ENCODE data around the gene RSPH9.

- TF ChIP-seq POLR2A (IDR thresholded peaks at IDR 0.05) (no peak), CTCF (IDR thresholded peaks at IDR 0.05) (no peak)
These were observed 31.0 kb upstream of the RSPH9 start for GRCh38 chr6:43613721-43614395.
